ENCODE data around the gene COA8.

COA8 gene

DNA sequence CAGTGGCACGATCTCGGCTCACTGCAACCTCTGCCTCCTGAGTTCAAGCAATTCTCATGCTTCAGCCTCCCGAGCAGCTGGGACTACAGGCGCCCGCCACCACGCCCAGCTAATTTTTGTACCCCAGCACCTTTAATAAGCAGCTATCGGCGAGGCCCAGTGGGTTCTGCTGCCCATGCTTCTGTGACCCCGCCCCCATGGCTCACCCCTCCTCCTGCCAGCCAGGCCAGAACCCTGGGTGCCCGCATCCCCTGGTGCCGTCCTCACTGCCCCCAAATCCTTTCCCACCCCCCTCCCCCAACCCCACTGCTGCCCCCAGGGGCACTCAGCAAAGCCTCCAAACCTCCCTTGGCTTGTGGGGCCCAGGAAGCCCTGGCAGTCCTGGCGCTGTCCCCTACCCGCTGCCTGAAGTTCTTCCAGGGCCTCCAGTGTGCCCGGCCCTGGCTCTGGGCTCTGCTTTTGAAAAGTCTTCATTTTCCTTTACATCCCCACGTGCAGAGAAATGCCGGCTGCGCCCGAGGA is 14.8 kb upstream of the COA8 start:
- DNase-seq (ENCODE audit: insufficient read length, low spot score) (no peak), FAIRE-seq (no peak)

DNA sequence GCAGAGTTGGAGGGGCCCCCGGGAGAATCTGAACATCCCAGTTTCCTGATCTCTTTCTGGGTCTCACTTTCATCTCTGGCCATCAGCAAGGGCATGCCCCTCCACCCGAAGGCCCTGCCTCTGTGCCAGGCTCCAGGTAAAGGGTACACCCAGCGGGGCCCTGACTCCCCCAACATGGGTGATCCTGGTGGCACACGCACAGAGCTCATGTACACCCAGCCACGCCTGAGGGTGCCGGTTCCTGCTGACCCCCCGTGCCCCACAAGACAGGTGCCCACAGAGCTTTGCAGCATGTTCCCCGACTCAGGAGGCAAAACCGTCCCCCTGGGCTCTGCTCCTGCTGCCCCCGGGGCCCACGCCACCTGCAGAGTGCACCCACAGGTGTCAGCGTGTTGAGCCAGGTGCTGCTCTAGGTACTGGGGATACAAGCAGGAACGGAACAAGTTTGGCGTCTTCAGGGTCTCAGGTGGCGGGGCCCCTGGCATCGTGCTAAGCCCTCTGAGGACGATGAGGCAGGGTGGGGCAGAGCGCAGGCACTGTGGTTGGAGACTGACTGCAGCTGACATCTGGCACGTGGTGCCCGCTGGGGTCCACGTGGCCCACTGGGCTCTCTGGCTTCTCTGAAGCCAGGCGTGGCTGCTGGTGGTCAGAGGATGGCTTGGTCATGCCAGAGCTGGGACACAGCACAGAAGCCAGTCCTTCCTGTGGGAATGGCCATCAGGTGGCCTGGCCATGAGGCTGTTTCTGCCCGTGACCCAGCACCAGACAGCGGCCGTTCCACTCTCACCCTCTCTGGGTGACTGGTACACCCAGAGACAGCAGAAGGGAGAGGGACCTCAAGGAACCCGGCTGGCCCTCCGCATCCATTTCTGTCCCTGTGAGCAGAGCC is 14.1 kb upstream of the COA8 start:
- FAIRE-seq: no peak
- DNase-seq (ENCODE audit: insufficient read length, low spot score): no peak

DNA sequence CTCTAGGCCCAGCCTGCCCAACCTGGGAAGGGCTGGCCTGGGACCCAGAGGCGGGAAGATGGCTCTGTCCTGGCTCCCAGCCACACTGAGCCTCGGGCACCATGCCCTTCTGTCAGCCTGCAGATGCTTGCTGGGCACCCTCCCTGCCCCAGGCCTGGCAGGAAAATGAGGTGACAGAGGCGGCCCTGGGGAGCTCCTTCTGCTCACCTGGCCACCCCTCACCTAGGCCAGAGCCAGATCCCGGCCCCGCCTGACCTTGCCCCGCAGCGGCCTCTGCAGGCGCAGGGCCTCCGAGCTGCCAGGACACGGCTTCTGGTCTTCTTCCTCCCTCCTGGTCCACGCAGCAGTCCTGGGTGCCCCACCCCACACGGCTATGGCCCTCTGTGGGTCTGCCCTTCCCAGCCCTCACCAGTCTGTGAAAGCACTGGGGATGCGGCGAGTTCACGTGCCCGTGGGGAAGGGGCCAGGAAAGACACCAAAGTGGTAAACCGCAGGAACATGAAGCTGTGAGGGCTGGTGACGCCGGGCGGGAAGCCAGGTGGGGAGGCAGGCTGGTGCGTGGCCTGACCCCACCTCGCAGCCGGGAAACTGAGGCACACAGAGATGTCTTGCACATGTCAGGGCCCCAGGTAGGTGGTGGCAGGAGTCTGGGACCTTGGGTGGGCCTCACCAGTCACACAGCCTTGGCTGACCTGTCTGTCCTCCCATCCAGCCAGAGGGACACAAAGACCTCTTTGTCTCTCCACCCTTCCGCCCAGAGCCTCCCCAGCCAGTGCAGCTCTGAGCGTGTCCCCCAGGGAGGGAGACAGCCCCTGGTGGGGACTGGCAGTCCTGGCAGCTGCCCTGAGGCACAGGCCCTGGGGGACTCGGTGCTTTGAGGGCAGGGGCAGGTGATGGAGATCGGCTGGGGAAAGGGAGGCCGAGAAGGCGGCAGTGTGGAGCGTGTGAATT is 13.1 kb upstream of the COA8 start:
- DNase-seq (ENCODE audit: insufficient read length, low spot score) (no peak), FAIRE-seq (no peak)

DNA sequence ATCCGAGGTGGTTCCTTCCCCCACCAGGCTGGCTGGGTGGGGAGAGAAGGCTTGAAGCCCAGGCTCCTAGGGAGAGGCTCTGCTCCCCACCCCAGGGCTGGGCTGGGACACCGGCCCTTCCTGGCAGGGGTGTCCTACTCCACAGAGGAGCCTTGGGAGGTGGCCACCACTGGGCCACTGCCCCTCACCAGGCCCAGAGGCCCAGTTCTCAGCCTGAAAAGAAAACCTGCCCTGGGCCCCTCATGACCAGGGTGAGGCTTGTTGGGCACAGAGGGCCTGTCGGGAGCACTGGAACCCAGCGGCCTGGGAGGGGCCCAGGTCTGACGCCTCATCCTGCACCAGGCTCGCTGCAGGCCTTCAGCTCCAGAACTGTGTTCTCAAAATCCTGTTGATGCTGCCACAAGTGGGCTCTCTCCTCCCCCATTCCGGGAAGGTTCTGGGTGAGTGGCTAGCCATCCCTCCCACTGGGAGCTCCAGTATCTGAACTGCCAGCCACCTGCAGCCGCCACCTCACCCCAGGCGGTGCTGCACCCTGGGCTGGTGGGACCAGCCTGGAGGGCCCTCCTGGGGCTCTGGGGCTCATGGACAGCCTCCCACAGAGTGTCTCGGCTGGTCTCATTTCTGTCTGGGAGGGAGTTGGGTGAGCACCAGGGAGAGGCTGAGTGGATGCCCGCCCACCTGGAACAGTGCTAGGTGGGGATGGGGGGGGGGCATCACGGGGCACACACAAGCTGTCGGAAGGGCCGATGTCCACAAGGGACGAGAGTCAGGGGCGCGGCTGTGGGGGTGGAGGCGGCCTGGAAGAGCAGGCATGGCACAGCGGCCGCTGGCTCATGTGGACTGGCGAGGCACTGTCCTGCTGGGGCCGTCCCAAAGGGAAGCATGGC is 12.1 kb upstream of the COA8 start:
- no peak for DNase-seq (ENCODE audit: insufficient read length, low spot score)
- FAIRE-seq: no peak

DNA sequence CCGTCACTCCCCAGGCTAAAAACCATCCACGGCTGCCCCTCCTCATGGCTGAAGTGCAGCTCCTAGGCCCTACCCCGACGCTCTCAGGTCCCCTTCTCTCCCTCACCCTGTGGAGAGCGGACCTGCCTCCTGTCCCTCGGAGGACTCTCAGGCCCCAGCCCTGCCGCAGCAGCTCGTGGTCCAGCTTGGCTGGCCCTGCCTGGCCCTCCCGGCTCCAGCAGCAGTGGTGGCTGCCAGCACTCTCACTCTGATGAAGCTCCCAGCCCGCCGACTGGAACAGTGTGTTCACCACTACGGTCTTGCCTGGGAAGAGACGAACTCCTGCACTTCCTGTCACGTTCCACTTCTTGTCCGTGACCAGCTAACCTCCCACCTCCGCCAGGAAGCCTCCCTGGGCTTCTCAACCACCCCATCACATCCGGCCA is 11.4 kb upstream of the COA8 start:
- DNase-seq (ENCODE audit: insufficient read length, low spot score) (no peak), FAIRE-seq (no peak)

DNA sequence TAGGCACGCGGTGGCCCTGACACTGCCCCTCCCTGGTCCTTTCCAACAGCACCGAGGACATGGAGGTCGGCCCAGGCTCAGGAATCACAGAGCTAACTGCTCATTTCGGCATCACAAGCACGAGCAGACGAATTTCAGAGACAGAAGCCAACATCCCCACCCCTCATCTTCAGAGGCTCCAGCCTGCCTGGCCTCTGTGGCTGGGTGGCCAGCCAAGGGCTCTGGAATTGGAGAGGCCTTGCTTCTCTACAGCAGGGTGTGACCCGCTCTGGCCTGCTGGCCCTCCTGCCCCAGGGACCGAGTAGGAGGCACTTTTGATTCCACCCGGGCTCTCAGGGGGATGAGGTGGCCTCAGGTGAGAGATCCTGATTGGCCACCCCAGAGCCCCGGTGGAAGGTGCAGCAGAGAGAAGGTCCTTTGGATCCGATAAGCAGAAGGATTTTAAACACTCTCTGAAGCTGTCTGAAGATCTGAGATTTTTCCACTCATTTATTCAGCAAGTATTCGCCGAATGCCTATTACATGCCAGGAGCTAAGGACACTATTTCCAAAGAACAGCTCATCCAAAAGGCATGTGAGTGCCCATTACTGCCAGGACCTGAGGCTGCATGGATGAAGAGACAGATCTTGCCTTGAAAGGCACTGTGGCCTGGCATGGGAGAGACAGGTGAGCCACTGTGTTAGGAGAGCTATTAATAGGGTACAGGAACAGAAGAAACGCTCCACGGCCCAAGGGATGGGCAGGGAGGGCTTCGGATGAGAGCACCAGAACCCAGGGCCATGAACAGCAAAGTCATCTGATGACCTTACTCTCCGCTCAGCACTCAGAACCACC is 10.5 kb upstream of the COA8 start:
- FAIRE-seq (peak; percentile 83), DNase-seq (ENCODE audit: insufficient read length, low spot score) (no peak)

DNA sequence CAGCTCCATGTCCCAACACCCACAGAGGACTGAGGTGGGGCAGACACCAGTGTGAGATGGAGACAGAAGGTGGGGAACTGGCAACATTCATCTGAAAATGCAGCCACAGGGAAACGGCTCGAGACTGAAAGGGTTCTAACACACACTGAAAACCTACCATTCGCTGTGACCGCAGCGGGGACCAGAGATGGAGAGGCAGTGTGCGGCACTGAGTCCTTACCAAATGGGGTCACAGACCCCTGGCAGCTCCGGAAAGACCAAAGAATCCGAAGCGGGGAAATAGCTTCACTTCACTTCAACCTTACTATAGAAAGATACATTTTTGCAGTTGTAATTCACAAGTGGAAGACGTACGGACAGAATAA is 9.9 kb upstream of the COA8 start:
- no peak for FAIRE-seq
- DNase-seq (ENCODE audit: insufficient read length, low spot score): no peak

DNA sequence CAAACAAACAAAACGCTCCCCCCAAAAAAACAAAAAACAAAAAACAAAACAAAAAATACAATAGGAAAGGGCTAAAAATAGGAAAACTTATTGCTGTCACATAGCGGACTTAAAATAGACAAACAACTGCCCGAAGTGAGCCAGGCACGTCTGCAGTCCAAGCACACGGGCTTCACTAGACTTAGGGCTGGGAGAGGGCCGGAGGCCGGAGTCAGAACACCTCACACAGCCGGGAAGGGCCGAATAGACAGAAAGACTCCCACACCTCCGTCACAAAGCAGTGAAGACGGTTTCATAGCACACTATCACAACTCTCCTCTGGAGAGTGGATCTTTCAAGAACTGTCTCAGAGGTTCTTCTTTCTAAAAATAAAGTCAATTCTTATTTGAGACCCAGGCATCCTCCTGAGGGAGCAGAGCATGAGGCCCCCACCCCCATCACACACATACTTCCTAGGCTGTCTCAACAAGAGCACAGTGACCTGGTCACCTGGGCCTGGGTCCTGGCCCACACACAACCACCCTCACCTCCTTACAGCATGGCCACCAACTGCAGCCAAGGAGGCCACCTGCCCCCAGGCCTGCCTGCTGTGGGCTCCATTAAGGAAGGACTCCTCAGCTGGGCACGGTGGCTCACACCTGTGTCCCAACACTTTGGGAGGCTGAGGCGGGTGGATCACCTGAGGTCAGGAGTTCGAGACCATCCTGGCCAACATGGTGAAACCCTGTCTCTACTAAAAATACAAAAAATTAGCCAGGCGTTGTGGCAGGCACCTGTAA is 7.0 kb upstream of the COA8 start:
- FAIRE-seq (no peak), DNase-seq (ENCODE audit: insufficient read length, low spot score) (no peak)

DNA sequence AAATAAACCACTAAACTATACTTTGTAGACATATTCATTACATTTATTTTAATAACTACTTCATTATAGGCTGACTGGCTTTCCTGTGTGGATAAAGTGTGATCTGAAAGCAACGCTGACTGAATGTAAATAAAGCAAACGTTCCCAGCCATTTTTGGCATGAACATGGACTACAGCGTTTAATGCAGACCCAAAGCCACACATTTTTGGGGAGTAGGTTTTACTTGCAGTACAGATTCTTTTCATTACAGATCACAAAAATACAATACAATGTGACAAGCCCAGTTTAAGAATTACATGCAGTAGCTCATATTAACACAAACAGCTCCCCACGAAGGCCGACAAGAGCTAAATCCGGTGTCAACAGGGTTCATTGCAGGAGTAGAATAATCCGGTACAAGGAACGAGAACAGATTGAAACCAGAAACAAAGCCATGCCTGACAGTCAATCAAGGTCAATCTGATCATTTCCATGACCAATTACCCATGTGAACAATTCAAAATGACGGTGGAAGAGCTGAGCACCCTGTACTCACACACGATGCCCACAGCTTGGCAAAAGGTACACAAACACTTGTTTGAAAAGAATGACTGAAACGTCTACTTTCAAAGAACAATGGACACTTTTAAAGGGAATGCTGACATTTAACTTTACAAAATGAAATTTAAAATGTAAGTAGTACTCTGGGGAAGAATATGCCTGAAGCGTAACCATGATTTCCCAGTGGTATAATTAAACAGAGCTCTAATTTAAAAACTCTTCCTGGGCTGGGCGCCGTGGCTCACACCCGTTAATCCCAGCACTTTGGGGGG is 5.6 kb upstream of the COA8 start:
- no peak for FAIRE-seq
- no peak for DNase-seq (ENCODE audit: insufficient read length, low spot score)

DNA sequence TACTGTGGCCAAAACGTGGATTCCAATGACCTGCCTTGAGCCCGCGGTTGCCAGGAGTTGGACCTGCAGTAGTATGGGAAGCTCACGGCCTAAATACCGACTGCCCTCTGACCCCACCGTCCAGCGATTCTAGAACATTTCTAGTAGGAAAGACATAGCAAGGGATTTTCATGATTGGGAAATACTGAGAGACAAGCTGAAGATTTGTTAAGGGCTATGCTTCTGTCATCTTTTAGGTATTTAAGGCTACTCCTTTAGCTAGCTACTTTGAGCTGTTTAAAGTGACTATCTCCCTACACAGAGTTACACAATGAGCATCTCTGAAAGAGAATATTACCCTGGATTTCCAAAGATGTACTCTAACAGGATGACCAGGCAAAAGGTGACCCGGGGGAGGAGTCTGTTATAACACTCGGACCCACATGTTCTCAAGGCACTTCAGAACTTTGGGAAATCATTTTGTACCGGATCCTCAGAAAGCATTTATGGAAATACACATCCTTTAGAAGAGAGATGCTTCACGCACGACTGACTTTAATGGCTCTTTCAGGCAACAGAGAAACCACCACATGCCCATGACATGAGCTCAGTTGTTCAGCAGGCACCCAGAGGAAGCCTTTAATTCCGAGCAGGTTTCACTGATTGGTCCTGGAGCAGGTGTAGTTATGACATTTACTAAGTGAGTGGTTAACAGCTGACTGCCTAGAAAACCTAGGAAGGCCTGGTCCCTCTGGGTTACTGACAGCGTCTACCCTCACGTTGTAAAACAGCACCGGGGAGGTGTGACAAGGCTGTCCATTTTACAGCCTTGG is 4.5 kb upstream of the COA8 start:
- FAIRE-seq: no peak
- DNase-seq (ENCODE audit: insufficient read length, low spot score): no peak

DNA sequence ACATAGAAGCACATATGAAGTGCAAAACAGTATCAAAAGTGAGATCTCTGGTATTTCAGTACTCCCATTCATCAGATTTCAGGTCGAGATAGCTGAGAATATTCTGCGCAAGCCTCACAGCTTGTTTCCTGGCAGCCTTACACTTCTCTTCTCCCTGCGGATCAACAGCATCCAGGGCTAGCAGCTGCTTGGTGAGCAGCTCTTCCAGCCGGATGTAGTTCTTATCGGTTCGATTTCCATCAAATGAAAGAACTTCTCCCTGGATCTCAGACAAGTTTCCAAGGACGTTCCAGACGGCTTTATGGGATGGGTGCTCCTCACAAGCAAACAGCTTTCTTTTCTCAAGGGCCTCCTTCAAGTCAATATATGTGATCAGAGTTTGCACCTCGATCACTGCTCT is 3.0 kb upstream of the COA8 start:
- FAIRE-seq: no peak

DNA sequence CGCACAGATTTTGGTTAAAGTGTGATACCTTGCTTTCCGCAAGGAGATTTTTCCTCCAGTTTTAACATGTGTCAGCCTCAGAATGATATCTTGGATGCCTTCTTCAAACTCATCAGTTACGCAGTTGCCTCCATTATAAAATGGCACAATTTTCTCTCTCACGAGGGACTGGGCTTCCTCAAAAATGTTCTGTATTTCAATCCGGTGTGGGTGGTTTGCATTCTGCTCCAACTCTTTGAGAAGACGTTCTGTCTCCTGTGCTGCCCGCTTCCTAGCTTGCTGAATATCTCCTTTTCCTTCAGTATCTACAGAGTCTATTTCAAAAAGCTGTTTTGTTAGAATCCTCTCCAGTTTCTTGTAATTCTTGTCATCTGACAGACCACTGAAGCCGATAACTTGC is 2.1 kb upstream of the COA8 start:
- no peak for DNase-seq (ENCODE audit: insufficient read length, low spot score)
- no peak for FAIRE-seq

More for the DNA sequence above, 3.0 kb upstream of the COA8 start:
- no peak for DNase-seq (ENCODE audit: insufficient read length, low spot score)

DNA sequence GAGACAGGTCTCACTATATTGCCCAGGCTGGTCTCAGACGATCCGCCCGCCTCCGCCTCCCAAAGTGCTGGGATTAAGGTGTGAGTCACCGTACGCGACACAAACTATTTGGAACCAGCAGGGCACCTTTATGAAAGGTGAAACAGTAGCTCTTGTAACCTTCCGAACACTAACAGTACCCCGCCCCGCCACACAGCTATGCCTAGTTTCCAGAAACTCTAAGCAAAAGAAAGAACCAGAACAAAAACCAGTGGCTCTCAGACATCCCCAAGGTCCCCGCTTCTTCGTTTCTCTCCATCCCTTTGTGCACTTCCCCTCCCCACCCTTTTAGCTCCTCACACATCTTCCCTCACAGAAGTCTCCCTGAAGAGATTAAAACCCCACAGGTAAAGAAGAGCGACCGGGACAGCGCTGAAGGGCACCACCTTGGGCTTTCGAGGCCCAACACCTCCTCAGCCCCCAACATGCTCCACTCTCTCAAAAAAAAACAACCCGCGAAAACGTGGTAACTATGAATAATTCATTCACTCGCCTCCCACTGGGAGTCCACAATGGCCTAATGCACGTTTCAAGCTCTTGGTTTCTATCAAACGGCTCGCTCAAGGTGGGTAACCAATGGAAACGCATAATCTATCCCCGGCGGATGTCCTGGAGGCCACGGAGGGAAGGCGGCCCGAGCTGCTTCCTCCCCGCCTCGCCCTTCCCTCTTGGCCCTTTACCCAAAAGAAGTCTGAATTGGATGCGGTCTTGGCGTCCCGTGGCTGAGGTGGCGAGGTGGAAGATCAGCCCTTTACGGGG is 1.2 kb upstream of the COA8 start:
- no peak for FAIRE-seq

DNA sequence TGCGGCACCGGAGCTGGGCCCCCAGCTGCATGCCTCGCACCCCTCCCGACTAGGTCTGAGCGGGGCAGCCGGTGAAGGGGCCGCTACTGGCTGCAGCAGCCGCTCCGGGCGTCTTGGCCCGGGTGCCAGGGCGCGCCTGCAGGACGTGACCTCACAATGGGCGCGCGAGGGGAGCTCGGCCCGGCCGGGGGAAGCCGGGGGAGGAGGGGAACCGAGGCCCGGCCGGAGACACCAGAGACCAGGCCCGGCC is 656 bp upstream of the COA8 start:
- DNase-seq (ENCODE audit: insufficient read length, low spot score) (no peak), FAIRE-seq (no peak)

More for the DNA sequence above, 1.2 kb upstream of the COA8 start:
- DNase-seq (ENCODE audit: insufficient read length, low spot score): no peak

DNA sequence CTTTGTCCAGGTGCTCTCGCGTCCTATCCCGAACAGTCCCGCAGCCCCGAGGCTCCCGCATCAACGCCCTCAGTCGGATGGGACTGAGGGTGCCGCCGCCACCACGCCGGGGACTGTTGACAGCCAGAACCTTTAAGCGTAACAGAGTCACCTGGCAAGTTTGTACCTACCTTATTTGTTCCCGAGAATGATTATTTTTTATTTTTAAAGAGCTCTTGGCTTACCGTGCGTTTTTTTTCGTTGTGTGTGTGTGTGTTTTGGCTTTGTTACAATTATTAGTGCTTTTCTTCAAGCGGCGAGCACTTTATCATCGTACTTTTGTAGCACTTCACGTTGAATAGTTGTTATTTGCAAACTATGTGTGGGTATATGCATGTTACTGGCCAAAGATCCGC is 463 bp downstream of the COA8 start:
- no peak for FAIRE-seq
- no peak for DNase-seq (ENCODE audit: insufficient read length, low spot score)

DNA sequence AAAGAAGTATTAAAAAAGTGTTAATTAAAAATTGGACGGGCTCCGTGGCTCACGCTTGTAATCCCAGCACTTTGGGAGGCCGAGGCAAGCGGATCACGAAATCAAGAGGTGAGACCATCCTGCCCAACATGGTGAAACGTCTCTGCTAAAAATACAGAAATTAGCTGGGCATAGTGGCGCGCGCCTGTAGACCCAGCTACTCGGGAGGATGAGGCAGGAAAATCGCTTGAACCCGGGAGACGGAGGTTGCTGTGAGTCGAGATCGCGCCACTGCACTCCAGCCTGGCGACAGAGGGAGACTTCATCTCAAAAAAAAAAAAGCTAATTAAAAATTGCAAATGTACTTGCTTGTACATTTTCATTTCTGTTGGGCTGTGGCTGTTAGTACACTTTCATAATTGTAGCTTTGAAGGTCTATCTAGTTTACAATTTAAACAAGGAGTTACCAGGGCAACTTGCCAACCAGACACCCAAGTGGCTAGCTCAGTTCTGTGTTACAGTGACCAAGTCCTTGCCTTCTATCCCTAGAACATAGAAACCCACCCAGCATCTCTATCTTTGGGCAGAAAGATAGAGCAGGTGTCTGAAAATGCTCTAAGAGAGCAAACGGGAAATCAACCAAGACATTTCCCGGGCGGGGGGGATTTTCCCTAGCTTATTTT is 1.2 kb downstream of the COA8 start:
- no peak for FAIRE-seq

More for the DNA sequence above, 1.2 kb downstream of the COA8 start:
- no peak for DNase-seq (ENCODE audit: insufficient read length, low spot score)

All from HTR-8/SVneo (cell line).